ENCODE results near the gene TAMALIN.

DNA sequence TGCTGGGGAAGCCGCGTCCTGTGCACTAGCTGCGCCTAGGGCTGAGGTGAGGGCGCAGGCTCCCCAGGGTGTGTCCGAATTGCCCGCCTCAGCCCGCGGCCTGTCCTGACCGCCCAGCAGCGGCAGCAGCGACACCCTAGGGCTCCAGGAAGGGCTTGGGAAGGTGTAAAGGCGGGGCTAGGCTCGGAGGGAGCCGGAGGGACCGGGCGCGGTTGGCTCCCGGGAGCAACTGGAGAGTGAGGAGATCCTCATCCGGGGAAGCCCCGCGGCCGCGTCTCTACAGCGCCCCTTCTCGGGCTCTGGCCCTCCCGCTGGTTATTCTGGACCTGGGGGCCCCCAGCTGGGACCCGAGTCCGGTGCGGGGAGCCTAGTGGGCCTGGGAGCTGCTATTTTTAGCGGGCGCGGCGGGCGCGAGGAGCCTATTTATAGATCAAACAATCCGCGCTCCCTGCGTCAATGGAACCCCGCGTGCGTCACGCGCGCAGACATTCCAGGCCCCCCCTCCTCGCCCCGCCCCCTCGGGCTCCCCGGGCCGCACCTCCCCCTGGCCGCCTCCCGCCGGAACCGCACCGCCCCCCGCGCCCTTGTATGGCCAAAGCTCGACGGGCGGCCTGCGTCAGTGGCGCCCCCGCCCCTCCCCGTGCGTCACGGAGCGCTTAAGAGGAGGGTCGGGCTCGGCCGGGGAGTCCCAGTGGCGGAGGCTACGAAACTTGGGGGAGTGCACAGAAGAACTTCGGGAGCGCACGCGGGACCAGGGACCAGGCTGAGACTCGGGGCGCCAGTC lies 44.2 kb downstream of the TAMALIN start, which contains the start of gene NR4A1:
- no peak for TF ChIP-seq POLR2A (IDR thresholded peaks at IDR 0.05; ENCODE audit: low read length)
- TF ChIP-seq GATA1 (IDR thresholded peaks at IDR 0.05; ENCODE audit: low read depth, low read length), result no peak
